Neural progenitor cell (in vitro differentiated cells): ENCODE results near the gene WDR93. TPM values are rescaled to one million over a fixed set of nuclear protein-coding genes. Genes with fewer than 3 reads are reported as not detected.

Source experiments
- DNase-seq: peaks from one replicate; pipeline ENCODE4 v3.0.0-alpha.2; 2016; ENCODE audit warnings: low spot score
- H2AFZ ChIP-seq: fragments of 200-600 bp; sonication (generic); replicated peaks from 2 replicates; pipeline ENCODE4 v1.6.1; 2016; ENCODE audit warnings: antibody characterized with exemption
- H3F3A ChIP-seq: fragments of 200-600 bp; sonication (generic); 2 replicates; pipeline ENCODE4 v1.6.1; 2016; ENCODE audit warnings: antibody characterized with exemption, low read depth
- H3K27ac ChIP-seq: fragments of 200-600 bp; sonication (generic); 2 replicates; pipeline ENCODE4 v1.5.1; 2016; ENCODE audit warnings: mild to moderate bottlenecking
- H3K27me3 ChIP-seq: fragments of 200-600 bp; sonication (generic); 2 replicates; pipeline ENCODE4 v1.6.1; 2016; ENCODE audit warnings: mild to moderate bottlenecking, moderate library complexity
- H3K36me3 ChIP-seq: fragments of 200-600 bp; sonication (generic); 2 replicates; pipeline ENCODE4 v1.5.1; 2016
- H3K4me1 ChIP-seq: fragments of 200-600 bp; sonication (generic); 2 replicates; pipeline ENCODE4 v1.6.1; 2016; ENCODE audit warnings: mixed run types
- H3K4me2 ChIP-seq: fragments of 200-600 bp; sonication (generic); 2 replicates; pipeline ENCODE4 v1.6.1; 2016
- H3K4me3 ChIP-seq: fragments of 200-600 bp; sonication (generic); 2 replicates; pipeline ENCODE4 v1.5.1; 2016
- H3K79me2 ChIP-seq: fragments of 200-600 bp; sonication (generic); 2 replicates; pipeline ENCODE4 v1.6.1; 2016; ENCODE audit warnings: low read depth
- H3K9ac ChIP-seq: fragments of 200-600 bp; sonication (generic); 2 replicates; pipeline ENCODE4 v1.6.1; 2016
- H3K9me3 ChIP-seq: fragments of 200-600 bp; sonication (generic); 2 replicates; pipeline ENCODE4 v1.5.1; 2016; ENCODE audit warnings: low read depth
- H4K20me1 ChIP-seq: fragments of 200-600 bp; sonication (generic); 2 replicates; pipeline ENCODE4 v1.6.1; 2016; ENCODE audit warnings: low read depth
- H3K27ac Mint-ChIP-seq: 3 replicates; pipeline ENCODE4 v1.8.0; 2021; ENCODE audit warnings: mixed read lengths
- H3K27me3 Mint-ChIP-seq: 2 replicates; pipeline ENCODE4 v1.8.0; 2022; ENCODE audit warnings: low read depth, mild to moderate bottlenecking, inconsistent platforms, moderate library complexity, mixed read lengths; ENCODE audit not compliant: insufficient read depth
- H3K36me3 Mint-ChIP-seq: 3 replicates; pipeline ENCODE4 v1.8.0; 2021; ENCODE audit warnings: mixed read lengths
- H3K4me1 Mint-ChIP-seq: 3 replicates; pipeline ENCODE4 v1.8.0; 2021; ENCODE audit warnings: mixed read lengths
- H3K4me3 Mint-ChIP-seq: 3 replicates; pipeline ENCODE4 v1.8.0; 2021; ENCODE audit warnings: mild to moderate bottlenecking, moderate library complexity, mixed read lengths
- H3K9me3 Mint-ChIP-seq: 3 replicates; pipeline ENCODE4 v1.8.0; 2020; ENCODE audit warnings: mixed read lengths
- EZH2 ChIP-seq: fragments of 200-600 bp; sonication (generic); IDR thresholded peaks from 2 replicates; pipeline ENCODE4 v1.6.1; 2017; ENCODE audit warnings: antibody characterized with exemption, mild to moderate bottlenecking, moderate library complexity
- EZH2phosphoT487 ChIP-seq: fragments of 200-600 bp; sonication (generic); IDR thresholded peaks from 2 replicates; pipeline ENCODE4 v1.6.1; 2017; ENCODE audit warnings: antibody characterized with exemption
- total RNA-seq: library from RNA; depleted of rRNA; stranded (reverse); fragments of >200 nt; gene quantifications from 2 replicates; pipeline ENCODE4 v1.2.3, GENCODE V29; 2015; ENCODE audit warnings: low replicate concordance
- TF ChIP-seq, protein P1 (sequence below): fragments of 200-600 bp; sonication (generic); IDR thresholded peaks from 2 replicates; pipeline ENCODE4 v1.5.1; 2017; ENCODE audit warnings: antibody characterized with exemption, mild to moderate bottlenecking

WDR93 gene
- total RNA-seq, 1 donor from 2014 or later: 0.51 TPM

DNA sequence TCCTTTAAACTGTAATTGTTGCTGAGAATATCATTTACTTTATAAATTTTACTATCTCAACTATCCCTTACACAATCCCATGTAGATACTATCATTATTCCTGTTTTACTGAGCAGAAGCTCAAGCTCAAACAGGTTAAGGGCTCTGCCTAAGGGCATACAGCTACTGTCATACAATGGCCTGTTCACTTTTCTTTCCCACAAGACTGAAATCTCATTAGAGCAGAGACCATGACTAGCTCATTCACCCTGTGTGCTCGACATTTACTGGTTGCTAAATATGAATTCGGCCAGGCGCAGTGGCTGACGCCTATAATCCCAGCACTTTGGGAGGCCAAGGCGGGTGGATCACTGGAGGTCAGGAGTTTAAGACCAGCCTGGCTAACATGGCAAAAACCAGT is 83.9 kb downstream of the WDR93 start:
- Histone ChIP-seq H3K4me2 (no peak overlapping the region), H3K9me3 (no peaks in the 10 kb centered on the region), H3K4me3 (no peak overlapping the region), H3K79me2 (no peaks in the 10 kb centered on the region), H2AFZ (no peak overlapping the region), H3K4me1 (no peaks in the 10 kb centered on the region), H3K9ac (no peak overlapping the region), H3F3A (no peaks in the 10 kb centered on the region), H4K20me1 (no peaks in the 10 kb centered on the region), H3K27ac (no peak overlapping the region), H3K36me3 (no peaks in the 10 kb centered on the region), H3K27me3 (peaks cover 48% of the 10 kb centered on the region)
- Mint-ChIP-seq H3K4me1 (peaks cover 7% of the 10 kb centered on the region), H3K9me3 (no peaks in the 10 kb centered on the region), H3K27ac (no peak overlapping the region), H3K27me3 (peaks cover 11% of the 10 kb centered on the region), H3K36me3 (no peaks in the 10 kb centered on the region), H3K4me3 (peak overlapping the region; percentile 46)
- no peak for TF ChIP-seq EZH2
- TF ChIP-seq EZH2phosphoT487: no peak
- DNase-seq: no peak

GRCh38 chr15:89775815-89776214 is 85.2 kb downstream of the WDR93 start:
- H3K4me3 ChIP-seq: no peak overlapping the region
- no peaks in the 10 kb centered on the region for H3K9me3 ChIP-seq
- no peak overlapping the region for H3K27ac ChIP-seq
- no peaks in the 10 kb centered on the region for H3F3A ChIP-seq
- H3K36me3 Mint-ChIP-seq: no peaks in the 10 kb centered on the region
- H3K4me1 ChIP-seq: no peaks in the 10 kb centered on the region
- peaks cover 48% of the 10 kb centered on the region for H3K27me3 ChIP-seq
- H3K79me2 ChIP-seq: no peaks in the 10 kb centered on the region
- TF ChIP-seq, protein P1, sequence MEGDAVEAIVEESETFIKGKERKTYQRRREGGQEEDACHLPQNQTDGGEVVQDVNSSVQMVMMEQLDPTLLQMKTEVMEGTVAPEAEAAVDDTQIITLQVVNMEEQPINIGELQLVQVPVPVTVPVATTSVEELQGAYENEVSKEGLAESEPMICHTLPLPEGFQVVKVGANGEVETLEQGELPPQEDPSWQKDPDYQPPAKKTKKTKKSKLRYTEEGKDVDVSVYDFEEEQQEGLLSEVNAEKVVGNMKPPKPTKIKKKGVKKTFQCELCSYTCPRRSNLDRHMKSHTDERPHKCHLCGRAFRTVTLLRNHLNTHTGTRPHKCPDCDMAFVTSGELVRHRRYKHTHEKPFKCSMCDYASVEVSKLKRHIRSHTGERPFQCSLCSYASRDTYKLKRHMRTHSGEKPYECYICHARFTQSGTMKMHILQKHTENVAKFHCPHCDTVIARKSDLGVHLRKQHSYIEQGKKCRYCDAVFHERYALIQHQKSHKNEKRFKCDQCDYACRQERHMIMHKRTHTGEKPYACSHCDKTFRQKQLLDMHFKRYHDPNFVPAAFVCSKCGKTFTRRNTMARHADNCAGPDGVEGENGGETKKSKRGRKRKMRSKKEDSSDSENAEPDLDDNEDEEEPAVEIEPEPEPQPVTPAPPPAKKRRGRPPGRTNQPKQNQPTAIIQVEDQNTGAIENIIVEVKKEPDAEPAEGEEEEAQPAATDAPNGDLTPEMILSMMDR: no peak
- no peak for TF ChIP-seq EZH2
- no peak for TF ChIP-seq EZH2phosphoT487
- no peak overlapping the region for H3K4me2 ChIP-seq
- H3K27me3 Mint-ChIP-seq: peaks cover 7% of the 10 kb centered on the region
- no peaks in the 10 kb centered on the region for H3K36me3 ChIP-seq
- no peaks in the 10 kb centered on the region for H4K20me1 ChIP-seq
- no peak overlapping the region for H3K9ac ChIP-seq
- peak overlapping the region; percentile 98 for H2AFZ ChIP-seq
- H3K27ac Mint-ChIP-seq: no peak overlapping the region
- no peak overlapping the region for H3K4me3 Mint-ChIP-seq
- no peaks in the 10 kb centered on the region for H3K9me3 Mint-ChIP-seq
- peaks cover 7% of the 10 kb centered on the region for H3K4me1 Mint-ChIP-seq
- DNase-seq: no peak

DNA sequence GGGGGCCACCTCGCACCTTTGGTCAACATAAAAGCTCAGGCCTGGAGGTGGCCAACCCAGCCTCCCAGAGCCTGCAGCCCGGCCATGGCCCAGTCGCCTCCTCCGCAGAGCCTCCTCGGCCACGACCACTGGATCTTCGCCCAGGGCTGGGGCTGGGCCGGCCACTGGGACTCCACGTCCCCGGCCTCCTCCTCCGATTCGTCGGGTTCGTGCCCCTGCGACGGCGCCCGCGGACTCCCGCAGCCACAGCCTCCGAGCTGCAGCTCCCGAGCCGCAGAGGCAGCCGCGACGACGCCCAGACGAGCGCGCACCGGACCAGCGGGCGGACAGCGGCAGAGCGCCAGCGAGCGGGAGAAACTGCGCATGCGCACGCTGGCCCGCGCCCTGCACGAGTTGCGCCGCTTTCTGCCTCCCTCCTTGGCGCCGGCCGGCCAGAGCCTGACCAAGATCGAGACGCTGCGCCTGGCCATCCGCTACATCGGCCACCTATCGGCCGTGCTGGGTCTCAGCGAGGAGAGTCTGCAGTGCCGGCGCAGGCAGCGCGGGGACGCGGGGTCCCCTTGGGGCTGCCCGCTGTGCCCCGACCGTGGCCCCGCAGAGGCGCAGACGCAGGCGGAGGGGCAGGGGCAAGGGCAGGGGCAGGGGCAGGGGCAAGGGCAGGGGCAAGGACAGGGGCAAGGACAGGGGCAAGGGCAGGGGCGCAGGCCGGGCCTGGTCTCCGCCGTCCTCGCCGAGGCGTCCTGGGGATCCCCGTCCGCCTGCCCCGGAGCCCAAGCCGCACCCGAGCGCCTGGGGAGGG is 85.9 kb downstream of the WDR93 start, which contains the start of gene MESP2:
Gene MESP2 (plus strand): TSS at position 59 of the 799 bp plus-strand sequence. CDS start 26 bp downstream, at position 85.
- Histone ChIP-seq H4K20me1 (no peaks in the 10 kb centered on the region), H3K4me2 (peak within 1 kb of the TSS; percentile 73), H3K9ac (no peak within 1 kb of the TSS), H3K27me3 (peaks cover 48% of the 10 kb centered on the region), H3K9me3 (no peaks in the 10 kb centered on the region), H3K27ac (no peak within 1 kb of the TSS), H3K36me3 (no peaks in the 10 kb centered on the region), H3K79me2 (no peaks in the 10 kb centered on the region), H2AFZ (peak within 1 kb of the TSS; percentile 98), H3F3A (no peaks in the 10 kb centered on the region), H3K4me1 (no peaks in the 10 kb centered on the region), H3K4me3 (peak within 1 kb of the TSS; percentile 28)
- DNase-seq: peak; percentile 96
- Mint-ChIP-seq H3K4me3 (peak within 1 kb of the TSS; percentile 43), H3K9me3 (no peaks in the 10 kb centered on the region), H3K27me3 (peaks cover 10% of the 10 kb centered on the region), H3K4me1 (peaks cover 7% of the 10 kb centered on the region), H3K27ac (no peak within 1 kb of the TSS), H3K36me3 (no peaks in the 10 kb centered on the region)
- TF ChIP-seq, protein P1: peak; percentile 61
- TF ChIP-seq EZH2: peak; percentile 50
- peak; percentile 54 for TF ChIP-seq EZH2phosphoT487
